ENCODE results near the gene ARID2. TPM values are rescaled to one million over a fixed set of nuclear protein-coding genes. Genes with fewer than 3 reads are reported as not detected.
A peak's percentile ranks its signal among the peaks of the same experiment; 100 is the strongest.

The ARID2 gene
- total and polyA plus RNA-seq, 9 of the 15 experiments (the other 6 are each of a cell fraction or from before 2014, with no cell fraction given): 13.4 to 41.6 (median 29.4) TPM

DNA sequence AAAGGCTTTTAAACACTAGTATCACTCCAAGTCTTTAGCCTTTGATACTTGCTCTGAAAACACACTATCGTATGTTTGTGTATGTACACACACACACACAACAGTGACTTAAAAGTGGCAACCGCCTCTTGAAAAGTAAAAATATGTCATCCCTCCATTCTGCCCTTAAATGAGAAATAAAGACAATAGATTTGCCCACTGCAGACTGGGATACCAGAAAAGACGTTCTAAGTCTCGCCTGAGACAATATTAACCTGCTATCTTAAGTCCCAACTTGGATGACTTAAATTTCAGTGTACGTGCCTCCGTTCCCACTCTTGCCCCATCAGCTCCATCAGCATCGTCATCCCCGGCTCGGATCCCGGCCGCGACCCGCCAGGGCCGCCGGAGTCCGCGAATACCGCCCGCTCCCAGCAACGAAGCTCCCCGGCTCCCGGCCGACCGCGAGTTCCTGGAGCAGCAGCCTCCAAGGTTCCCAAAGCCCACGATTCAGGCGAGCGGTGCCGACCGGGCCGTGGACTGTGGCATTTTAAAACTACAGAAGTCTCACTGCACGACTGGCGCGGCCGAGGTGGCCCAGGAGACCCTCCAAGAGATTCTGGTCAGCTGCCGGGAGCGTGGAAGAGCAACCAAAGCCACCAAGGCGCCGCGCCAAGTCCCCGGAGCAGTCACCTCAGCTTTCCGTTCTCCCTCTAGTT, 2.8 kb upstream of the ARID2 start (continued):
- TF ChIP-seq MLX (CRISPR knock-in tag; conservative IDR thresholded peaks at IDR 0.05) (no peak), KDM1A (IDR thresholded peaks at IDR 0.05) (0 out of 4 replicates have a peak, but pooled peaks of 1 of the 2 experiments have one; percentile 11), AFF1 (IDR thresholded peaks at IDR 0.05; ENCODE audit: low read depth in 1 of 2, partially characterized antibody in 2 of 2) (peak in 1 of 2 experiments; percentile 5), PHF8 (IDR thresholded peaks at IDR 0.05; ENCODE audit: borderline replicate concordance, low read length) (0 out of 2 replicates have a peak, but pooled peaks have one; percentile 27), ZNF589 (CRISPR knock-in tag; IDR thresholded peaks at IDR 0.05; ENCODE audit: low read depth) (peak; percentile 31; the same call in 1 of the 2 replicates), ZFX (CRISPR knock-in tag; IDR thresholded peaks at IDR 0.05) (peak; percentile 78)
